ENCODE results near the gene EYA2.

Gene EYA2

DNA sequence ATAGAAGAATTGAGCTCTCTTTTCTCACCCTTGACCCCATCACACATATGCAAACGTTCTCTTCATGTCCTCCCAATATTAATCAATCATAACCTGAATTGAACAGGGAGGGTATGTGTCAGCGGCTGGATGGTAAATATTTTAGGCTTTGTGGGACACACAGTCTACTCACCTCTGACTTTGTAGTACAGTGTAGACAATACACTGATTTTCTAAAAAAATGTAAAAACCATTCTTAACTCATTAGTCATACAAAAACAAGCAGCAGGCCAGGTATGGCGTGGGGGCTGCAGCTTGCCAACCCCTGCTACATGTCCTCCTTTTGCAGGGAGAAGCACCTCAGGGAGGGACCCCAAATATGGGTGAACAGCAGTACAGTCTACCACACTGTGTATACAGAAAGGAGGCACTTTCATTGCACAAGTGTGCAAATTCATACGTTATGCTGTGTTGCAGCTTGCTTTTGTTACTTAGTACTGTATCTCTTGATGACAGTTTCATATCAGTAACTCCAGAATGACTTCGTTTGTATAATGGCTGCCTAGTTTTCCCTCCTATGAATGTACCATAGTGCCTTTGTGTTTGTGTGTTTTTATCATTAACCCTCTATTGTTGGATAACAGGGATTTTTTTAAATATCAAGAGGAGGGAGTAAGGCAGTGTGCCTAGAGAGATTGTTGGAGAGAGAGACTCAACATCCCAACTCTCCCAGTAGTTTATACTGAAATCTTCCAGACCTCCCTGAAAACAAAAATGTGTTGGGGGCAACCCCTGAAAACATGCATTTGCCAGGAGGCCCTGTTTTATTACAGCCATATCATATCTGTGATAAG lies 247.5 kb downstream of the EYA2 start:
- DNase-seq (ENCODE audit: low read depth): no peak

DNA sequence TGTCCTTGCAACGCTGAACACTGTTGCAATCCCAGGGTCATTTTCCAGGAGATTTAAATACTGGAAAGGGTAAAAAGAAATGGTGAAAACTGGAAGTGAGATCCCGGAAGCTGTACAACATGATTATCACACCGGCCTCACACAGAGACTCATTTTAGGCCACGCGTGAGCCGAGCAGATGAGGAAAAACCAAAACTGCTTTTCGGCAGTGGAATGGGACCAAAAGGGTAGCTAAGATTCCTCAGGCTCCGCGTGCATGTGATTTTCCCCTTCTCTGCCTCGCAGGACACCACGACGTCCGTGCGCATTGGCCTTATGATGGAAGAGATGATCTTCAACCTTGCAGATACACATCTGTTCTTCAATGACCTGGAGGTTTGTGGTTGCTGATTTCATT lies 248.1 kb downstream of the EYA2 start:
- DNase-seq (ENCODE audit: low read depth): no peak

DNA sequence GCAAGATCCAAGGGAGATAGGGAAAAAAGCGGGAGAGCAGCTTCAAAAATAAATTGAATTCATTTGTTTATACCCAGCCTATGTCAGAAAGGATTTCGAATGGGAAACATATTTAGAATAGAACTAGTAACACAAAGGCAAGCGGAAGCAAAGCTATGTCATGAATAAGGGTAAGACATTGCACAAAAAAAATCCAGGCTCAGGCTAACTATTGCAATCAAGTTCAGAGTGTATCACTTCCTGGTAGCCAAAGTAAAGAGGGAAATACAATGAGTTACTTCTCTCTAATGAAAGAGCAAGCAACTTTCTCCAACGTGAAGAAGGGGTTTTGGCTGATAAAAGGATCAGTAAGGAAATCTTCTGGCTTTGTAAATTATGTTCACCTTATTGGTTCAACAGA lies 249.0 kb downstream of the EYA2 start:
- DNase-seq (ENCODE audit: low read depth): no peak

DNA sequence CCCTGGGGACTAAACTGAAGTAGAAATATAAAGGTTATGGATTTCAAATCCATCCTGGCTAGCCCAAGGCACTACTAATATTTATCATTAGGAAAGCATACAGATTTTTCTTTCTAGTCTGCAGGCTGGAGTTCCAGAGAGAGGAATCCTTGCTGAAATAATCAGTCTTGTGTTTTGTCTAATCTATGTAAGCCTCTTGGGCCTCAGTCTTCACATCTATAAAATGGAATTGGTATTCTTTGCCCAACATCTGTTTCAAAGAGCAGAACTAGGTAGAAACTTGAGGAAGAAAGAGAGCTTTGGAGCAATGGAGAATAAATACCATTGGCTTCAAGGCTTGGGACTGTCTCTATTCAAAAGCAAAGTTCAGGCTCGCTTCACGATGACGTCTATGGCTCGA lies 249.8 kb downstream of the EYA2 start:
- no peak for DNase-seq (ENCODE audit: low read depth)

DNA sequence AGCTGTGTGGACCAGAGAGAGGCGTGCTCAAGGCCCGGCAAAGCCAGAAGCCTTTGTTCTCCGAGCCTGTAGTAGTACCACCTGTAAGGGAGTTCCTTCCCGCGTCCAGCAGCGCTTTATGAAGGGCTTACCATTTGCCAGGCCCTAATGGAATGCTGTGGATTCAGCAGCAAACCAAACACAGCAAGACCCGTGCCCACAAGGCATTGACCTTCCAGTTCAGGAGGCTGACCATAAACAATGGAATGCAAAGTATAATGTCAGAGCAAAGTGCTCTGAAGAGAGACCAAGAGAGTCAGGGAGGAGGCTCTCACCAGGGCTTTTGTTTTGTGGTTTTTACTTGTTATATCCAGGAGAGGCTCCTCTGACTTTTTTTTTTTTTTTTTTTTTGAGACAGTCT lies 252.0 kb downstream of the EYA2 start:
- no peak for DNase-seq (ENCODE audit: low read depth)

DNA sequence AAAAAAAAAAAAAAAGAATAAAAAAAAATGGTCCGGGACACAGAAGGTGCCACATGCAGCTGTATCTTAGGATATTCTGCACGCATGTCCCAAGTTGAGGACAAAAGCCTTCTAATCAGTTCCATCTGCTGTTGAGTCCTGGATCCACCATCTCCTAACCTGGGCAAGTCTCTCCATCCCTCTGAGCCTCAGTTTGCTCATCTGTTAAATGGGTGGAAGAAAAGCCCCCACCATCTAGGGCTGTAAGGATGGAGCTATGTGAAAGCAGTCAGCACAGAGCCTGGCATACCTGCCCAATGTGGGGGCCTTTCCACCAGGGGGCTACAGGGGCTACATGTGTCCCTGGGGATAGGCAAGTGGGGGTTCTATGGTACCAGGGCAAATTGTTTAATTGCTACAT lies 253.4 kb downstream of the EYA2 start:
- DNase-seq (ENCODE audit: low read depth): no peak

DNA sequence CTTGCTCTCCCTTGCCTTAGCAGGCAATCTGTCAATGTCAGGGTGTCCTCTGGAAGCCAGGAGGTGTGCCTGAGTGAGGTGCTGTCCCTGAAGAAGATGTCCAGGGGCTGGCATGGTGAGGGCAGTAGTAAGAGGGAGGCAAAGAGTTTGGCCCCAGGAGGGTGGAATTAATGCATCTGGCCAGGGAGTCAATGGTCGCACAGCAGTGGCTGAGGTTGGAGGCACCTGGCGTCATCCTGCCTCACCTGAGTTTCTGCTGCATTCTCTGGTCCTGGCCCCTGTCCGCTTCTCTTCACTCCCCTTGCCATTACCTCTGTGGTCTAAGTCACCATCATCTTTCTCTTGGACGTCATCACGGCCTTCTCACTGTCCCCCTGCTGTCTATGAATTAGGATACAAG lies 255.3 kb downstream of the EYA2 start:
- DNase-seq (ENCODE audit: low read depth): no peak

DNA sequence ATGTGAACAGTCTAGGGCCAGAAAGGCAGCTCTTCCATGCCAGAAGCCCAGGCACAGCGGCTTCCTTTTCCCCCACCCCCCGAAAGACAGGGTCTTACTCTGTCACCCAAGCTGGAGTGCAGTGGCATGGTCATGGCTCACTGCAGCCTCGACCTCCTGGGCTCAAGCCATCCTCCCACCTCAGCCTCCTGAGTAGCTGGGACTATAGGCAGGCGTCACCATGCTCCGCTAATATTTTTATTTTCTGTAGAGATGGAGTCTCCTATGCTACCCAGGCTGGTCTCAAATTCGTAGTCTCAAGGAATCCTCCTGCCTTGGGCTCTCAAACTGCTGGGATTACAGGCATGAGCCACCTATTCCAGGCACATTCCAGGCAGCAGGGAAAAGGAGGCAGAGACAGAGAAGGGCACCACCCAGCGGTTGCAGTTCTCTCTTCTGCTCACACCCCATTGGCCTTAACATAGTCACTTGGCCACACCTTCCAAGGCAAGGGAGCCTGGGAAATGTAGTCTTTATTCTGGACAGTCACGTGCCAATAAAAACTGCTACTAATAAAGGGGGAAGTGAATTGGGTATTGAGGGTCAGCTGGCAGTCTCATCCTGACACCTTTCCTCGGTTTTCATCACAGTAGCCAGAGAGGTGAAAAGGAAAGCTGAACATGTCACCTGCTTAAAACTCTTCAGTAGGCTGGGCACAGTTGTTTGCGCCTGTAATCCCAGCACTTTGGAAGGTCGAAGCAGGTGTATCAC lies 255.9 kb downstream of the EYA2 start:
- peak; percentile 56 for DNase-seq (ENCODE audit: low read depth)

DNA sequence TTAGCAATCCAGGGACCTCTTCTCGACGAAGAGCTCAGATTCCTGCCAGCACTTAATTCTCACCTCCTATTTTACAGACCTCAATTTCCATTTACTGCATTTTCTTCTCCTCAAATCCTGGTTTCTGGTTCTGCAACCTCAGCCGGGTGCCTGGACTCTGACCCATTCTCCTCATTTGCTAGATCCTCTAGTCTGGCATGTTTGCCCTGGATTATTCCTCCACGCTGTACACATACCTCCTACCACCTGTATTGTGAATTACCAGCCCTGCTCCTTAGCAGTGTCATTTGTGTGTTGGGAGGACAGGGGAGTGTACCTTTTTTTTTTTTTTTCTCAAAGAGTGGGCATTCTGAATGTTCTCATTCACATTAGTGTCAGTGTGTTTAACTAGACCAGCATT lies 257.4 kb downstream of the EYA2 start:
- no peak for DNase-seq (ENCODE audit: low read depth)

DNA sequence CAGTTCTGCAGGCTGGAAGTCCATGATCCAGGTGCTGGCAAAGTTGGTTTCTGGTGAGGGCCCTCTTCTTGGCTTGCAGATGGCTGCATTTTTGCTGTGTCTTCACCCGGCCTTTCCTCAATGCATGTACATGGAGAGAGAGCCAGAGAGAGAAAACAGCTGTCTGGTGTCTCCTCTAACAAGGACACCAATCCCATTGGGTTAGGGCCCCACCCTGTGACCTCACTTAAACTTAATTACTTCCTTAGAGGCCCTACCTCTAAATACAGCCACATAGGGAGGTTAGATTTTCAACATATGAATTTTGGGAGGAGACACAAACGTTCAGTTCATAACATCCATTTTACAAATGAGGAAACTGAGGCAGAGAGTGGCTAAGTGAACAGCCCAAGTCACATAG lies 259.4 kb downstream of the EYA2 start:
- no peak for DNase-seq (ENCODE audit: low read depth)

DNA sequence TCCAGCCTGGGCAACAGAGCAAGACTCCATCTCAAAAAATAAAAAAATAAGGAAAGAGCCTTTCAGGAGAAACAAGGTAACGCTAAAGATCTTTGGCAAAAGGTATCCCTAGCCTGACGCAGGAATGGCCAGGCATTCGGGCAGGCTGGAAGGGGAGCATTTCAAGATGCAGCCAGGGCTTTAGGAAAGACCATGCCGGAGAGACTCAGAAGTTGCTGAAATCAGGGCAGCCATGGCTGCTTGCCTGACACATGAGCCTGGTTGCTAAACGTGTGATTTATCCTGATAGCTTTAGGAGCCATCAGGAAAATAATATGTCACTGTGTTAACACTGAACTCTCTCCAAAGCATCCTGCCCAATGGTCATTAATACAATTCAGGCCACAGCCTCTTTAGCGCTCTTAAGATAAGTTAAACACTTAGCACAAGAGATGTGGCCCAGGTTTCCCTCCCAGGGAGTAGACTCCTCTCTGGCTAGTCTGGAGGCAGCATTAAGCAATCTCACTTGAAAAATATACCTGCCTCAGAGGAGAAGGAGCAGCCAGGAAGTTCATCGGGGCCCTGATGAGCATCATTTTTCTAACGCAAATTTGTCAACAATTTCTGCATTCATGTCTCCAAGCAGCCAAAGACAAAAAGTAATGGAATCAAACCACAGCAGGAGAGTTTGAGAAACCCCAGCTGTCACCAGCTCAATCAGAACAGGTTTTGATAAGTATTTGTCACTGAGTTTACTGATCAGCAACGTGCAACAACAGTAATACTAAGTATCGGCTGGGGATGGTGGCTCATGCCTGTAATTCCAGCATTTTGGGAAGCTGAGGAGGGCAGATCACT lies 261.9 kb downstream of the EYA2 start:
- DNase-seq (ENCODE audit: low read depth): no peak

DNA sequence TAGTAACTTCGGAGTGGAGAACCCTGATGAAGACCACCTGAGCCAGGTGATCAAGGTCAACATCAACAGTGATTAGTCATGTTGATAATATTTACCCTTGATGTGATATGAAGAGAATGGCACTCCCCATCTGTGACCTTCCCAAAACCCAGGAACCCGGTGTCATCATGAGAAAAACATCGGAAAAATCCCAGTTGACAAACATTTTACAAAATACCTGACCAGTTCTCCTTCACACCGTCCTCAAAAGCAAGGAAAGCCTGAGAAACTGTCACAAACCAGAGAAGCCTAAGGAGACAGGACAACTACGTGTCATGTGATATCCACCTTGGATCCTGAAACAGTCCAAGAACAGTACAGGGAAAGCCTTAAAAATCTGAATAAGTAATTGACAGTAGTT lies 264.5 kb downstream of the EYA2 start:
- DNase-seq (ENCODE audit: low read depth): no peak

DNA sequence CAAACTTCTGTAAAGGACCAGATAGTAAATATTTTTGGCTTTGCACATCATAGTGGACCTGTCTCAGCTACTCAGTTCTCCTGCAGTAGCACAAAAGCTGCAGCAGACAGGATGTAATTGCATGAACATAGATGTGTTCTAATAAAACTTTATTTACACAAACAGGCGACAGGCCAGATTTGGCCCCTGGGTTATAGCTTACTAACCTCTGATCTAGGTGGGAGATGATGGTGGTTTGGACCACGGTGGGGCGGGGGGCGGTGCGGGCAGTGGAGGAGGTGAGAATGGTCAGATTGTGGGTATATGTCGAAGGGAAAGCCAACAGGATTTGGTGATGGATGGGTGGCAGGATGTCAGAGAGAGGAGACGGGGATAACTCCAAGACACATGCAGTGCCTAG lies 265.6 kb downstream of the EYA2 start:
- DNase-seq (ENCODE audit: low read depth): no peak

DNA sequence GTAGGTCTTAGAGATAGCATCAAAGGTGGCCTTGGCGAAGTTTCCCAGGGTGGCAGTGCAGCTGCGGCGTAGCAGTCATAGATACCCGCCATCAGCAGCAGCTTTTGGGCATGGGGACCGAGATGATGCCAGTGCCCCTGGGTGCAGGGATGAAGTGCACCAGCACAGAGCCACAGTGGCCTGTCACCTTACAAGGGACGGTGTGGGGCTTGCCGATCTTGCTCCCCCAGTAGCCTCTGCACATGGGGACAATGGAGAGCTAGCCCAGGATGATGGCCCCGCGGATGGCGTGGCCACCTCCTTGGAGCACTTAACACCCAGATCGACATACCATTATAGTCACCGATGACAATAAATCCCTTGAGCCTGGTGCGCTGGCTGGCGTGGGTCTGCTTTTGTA lies 266.3 kb downstream of the EYA2 start:
- DNase-seq (ENCODE audit: low read depth): no peak

DNA sequence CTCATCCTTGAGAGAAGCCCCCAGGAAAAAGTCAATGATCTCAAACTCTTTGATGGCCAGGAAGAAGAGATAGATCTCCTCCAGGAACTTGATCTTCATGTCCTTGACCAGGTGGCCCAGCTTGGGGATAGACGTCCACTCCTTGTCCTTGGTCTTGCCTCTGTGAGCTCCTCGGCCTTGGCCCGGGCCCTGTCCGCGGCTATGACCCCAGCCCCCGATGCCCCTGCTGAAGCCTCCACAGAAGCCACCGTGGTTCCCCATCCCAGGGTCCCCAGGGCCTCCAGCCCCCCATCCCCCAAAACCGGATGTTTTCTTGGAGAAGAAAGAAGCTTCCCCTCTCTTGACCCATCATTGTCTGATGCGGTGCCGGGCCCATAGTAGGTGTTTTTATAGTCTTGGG lies 266.8 kb downstream of the EYA2 start:
- DNase-seq (ENCODE audit: low read depth): no peak

DNA sequence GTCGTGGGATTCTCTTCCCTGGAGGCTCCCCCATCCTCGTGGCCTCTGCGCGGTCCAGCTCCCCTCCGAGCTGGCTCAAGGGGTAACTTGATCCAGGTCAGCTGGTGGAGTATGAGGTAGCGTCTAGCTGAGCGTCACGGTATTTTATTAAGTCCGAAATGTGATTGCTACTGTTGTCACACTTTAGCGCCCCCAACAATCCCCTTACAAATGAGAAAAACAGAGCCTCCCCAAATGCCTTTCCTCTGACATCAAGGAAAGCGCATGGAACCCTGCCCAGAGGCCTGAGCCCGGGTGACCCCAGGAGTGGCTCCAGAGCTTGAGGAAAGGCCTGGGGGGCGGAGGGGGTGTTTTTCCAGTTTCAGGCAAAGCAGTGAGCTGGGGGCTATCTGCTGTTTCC lies 269.5 kb downstream of the EYA2 start:
- no peak for DNase-seq (ENCODE audit: low read depth)

DNA sequence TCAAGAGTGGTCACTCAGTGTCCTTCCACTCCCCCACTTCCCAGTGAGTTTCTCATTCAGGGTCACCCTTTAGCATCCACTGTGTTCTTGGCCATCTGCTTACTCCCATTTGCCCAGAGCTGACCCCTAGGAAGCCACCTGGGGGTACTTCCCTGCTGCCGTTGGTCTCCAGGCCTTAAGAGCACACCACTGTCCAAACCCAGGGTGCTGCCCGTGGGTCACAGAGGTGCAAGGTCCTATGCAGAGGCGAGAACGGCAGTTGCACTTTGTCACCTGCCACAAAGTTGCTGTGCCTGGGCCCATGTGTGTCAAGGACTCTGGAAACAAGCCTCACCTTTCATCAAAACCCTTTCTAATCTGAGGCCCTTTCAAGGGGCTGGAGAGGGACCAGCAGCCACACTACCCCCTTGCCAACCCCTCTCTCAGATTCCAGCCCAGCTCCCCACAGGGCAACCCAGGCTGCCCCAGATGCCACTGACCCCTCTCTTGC lies 270.8 kb downstream of the EYA2 start:
- no peak for DNase-seq (ENCODE audit: low read depth)

DNA sequence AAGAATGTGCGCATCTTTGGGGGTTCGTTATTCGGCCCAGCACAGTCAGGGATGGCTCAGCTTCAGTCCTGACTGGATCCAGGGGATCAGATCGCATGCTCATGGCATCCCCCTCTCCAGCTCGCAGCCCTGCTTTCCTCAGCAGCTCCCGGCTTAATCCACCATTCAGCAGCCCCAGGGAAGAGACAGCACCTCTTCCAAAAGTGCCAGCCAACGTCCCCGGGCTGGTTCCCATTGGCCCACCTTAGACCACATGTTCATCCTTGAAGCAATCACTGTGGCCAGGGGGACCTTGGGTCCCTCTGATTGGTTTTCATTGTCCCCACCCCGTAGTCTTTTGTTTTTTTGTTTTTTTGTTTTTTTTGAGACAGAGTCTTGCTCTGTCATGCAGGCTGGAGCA lies 273.2 kb downstream of the EYA2 start:
- DNase-seq (ENCODE audit: low read depth): no peak

DNA sequence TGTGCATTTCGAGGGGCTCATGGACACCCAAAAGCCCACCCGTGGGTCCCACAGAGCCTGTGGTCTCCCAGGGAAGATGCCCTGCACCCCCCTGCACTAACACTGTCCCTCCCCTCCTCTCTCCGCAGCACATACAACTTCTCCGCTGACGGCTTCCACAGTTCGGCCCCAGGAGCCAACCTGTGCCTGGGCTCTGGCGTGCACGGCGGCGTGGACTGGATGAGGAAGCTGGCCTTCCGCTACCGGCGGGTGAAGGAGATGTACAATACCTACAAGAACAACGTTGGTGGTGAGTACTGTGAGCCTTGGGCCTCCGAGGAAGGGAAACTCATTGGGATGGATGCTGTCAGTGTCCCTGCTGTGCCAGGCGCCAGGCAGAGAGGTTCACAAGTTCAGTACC lies 277.9 kb downstream of the EYA2 start:
- no peak for DNase-seq (ENCODE audit: low read depth)

DNA sequence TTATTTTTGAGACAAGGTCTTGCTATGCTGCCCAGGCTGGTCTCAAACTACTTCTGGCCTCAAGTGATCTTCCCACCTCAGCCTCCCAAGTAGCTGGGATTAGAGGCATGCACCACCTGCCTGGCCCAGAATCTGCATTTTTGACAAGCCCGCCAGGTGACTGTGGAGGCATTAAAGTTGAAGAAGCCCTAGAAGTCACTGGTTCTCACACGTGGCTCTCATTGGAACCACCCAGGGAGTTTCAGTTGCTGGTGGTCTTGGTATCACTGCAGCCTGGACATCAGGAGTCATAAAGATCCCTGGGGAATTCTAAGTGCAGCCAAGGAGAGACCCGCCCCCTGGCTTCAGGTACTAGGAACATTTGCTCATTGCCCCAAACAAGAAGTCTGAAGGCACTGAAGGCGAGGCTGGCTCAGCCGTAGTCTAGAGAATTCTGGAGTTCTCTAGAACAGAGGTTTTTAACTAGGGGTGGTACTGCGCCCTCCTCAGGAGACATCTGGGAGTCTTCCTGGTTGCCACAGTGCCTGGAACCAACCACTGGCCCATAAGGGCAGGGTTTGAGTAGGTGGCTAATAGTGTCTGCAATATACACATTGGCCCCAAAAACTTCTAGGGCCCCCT lies 279.1 kb downstream of the EYA2 start:
- no peak for DNase-seq (ENCODE audit: low read depth)

DNA sequence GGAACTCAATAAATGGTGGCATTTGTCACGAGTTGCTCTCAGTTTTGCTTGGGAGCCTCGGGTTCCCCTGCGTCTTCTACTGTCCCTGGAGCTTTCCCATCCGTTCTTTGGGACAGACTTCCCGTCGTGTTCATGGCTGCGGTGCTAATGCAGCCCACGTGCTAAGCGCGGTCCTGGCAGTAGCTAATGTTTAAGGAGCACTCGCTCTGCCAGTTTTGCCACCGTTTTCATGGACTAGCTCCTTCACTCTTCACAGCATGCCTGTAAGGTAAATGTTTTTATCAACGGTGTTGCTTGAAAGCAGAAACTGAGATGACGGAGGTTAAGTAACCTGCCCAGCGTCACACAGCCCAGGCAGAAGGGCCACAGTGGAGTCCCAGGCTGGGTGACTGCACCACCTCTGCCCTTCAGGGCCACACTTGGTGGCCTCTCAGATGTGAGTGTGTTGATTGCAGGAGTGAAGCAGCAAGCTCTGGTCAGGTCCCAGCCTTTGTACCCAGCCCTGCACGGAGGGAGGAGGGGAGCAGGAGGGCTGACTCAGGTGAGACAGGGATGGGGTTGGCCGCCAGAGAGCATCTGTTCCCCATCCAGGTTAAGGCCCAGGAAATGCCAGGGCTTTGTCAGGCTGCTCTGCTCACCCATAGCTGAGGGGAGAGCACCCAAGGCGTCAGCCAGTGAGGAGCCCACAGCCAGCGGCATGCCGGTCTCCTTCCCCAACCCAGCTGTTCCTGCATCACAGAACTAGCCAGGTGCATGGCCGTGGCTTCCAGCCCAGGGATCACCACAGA lies 280.0 kb downstream of the EYA2 start:
- no peak for DNase-seq (ENCODE audit: low read depth)

All from fibroblast of the conjunctiva (primary cell).